Activated naive CD4-positive, alpha-beta T cell treated with anti-CD3 and anti-CD28 coated beads, Interleukin-2, amount 50 U/mL, for 72 hours (primary cell): ENCODE data around the gene MTMR12. TPM values are rescaled to one million over a fixed set of nuclear protein-coding genes. Genes with fewer than 3 reads are reported as not detected.

Experiments
- ATAC-seq, 2 donors: fragments of 150-1000 bp; cut with Tn5 transposase; 2 replicates each; pipeline ENCODE4 v1.10.0; 2021; ENCODE audit warnings: mild to moderate bottlenecking in 2 of 2, moderate library complexity in 2 of 2
- DNase-seq, 2 donors: peaks; one replicate each; pipeline ENCODE4 v3.0.0; 2021 to 2022; ENCODE audit warnings: low spot score in 2 of 2
- H3K27ac Mint-ChIP-seq, 2 donors: one replicate each; pipeline ENCODE4 v1.8.0; 2022; ENCODE audit warnings: mild to moderate bottlenecking in 2 of 2, mixed read lengths in 2 of 2
- H3K36me3 Mint-ChIP-seq, 2 donors: one replicate each; pipeline ENCODE4 v1.8.0; 2022; ENCODE audit warnings: mixed read lengths in 2 of 2
- H3K9me3 Mint-ChIP-seq, 2 donors: one replicate each; pipeline ENCODE4 v1.8.0; 2022; ENCODE audit warnings: mixed read lengths in 2 of 2
- total RNA-seq, 2 donors: library from RNA; stranded (reverse); gene quantifications; one replicate each; pipeline ENCODE4 v1.2.3, GENCODE V29; 2022

Gene MTMR12
- total RNA-seq, result 10 to 100 TPM; 13.3 to 24.8 TPM

- DNase-seq (peak; percentile 100), ATAC-seq (peak; percentile 94 to 96)
- H3K36me3 Mint-ChIP-seq, result peaks cover 0 to 5% of the 10 kb centered on the region in 2 donors
- H3K9me3 Mint-ChIP-seq, result no peaks in the 10 kb centered on the region
- peak within 1 kb of the TSS; percentile 88 to 95 for H3K27ac Mint-ChIP-seq
These were observed at the start of gene MTMR12 for GRCh38 chr5:32312595-32313332. MTMR12 (minus strand) TSS chr5:32312939; CDS start chr5:32312838, 101 bp downstream.

- Mint-ChIP-seq H3K27ac (no peak overlapping the region), H3K9me3 (no peaks in the 10 kb centered on the region), H3K36me3 (peaks cover 0 to 6% of the 10 kb centered on the region in 2 donors)
- no peak for ATAC-seq
- DNase-seq, result no peak
These were observed 49.8 kb upstream of the MTMR12 start for GRCh38 chr5:32362527-32362926.

GRCh38 chr5:32360906-32361305 is 48.2 kb upstream of the MTMR12 start:
- H3K27ac Mint-ChIP-seq, result no peak overlapping the region

GRCh38 chr5:32358611-32359010 is 45.9 kb upstream of the MTMR12 start:
- Mint-ChIP-seq H3K36me3 (peaks cover 0 to 10% of the 10 kb centered on the region in 2 donors), H3K9me3 (no peaks in the 10 kb centered on the region)
- no peak for ATAC-seq

More at GRCh38 chr5:32360906-32361305, 48.2 kb upstream of the MTMR12 start:
- H3K9me3 Mint-ChIP-seq, result no peaks in the 10 kb centered on the region
- no peak for DNase-seq
- ATAC-seq, result no peak
- H3K36me3 Mint-ChIP-seq, result peaks cover 0 to 10% of the 10 kb centered on the region in 2 donors

GRCh38 chr5:32357658-32358057 is 44.9 kb upstream of the MTMR12 start:
- Mint-ChIP-seq H3K36me3 (peaks cover 0 to 4% of the 10 kb centered on the region in 2 donors), H3K27ac (peak overlapping the region in 1 of 2 donors; percentile 92), H3K9me3 (no peaks in the 10 kb centered on the region)
- DNase-seq (no peak), ATAC-seq (no peak)

More at GRCh38 chr5:32358611-32359010, 45.9 kb upstream of the MTMR12 start:
- H3K27ac Mint-ChIP-seq, result peak overlapping the region in 1 of 2 donors; percentile 55
- DNase-seq, result no peak

- Mint-ChIP-seq H3K27ac (no peak overlapping the region), H3K9me3 (no peaks in the 10 kb centered on the region), H3K36me3 (peaks cover 0 to 4% of the 10 kb centered on the region in 2 donors)
- no peak for DNase-seq
- ATAC-seq, result no peak
These were observed 42.9 kb upstream of the MTMR12 start for GRCh38 chr5:32355686-32356085.

GRCh38 chr5:32353420-32353819 is 40.7 kb upstream of the MTMR12 start:
- Mint-ChIP-seq H3K27ac (no peak overlapping the region), H3K9me3 (no peaks in the 10 kb centered on the region), H3K36me3 (peaks cover 0 to 4% of the 10 kb centered on the region in 2 donors)
- ATAC-seq (no peak), DNase-seq (no peak)

GRCh38 chr5:32352685-32353084 is 39.9 kb upstream of the MTMR12 start:
- ATAC-seq (no peak), DNase-seq (no peak)
- Mint-ChIP-seq H3K36me3 (peaks cover 0 to 6% of the 10 kb centered on the region in 2 donors), H3K9me3 (peaks cover 0 to 2% of the 10 kb centered on the region in 2 donors), H3K27ac (no peak overlapping the region)

GRCh38 chr5:32346869-32347268 is 34.1 kb upstream of the MTMR12 start:
- peaks cover 0 to 10% of the 10 kb centered on the region in 2 donors for H3K9me3 Mint-ChIP-seq
- H3K27ac Mint-ChIP-seq, result no peak overlapping the region
- DNase-seq, result no peak
- H3K36me3 Mint-ChIP-seq, result peaks cover 0 to 18% of the 10 kb centered on the region in 2 donors
- no peak for ATAC-seq

- ATAC-seq, result no peak
- Mint-ChIP-seq H3K27ac (no peak overlapping the region), H3K36me3 (peaks cover 6 to 38% of the 10 kb centered on the region in 2 donors), H3K9me3 (peaks cover 3 to 19% of the 10 kb centered on the region in 2 donors)
- DNase-seq, result no peak
These were observed 30.4 kb upstream of the MTMR12 start for GRCh38 chr5:32343058-32343672.

GRCh38 chr5:32342656-32343055 is 29.9 kb upstream of the MTMR12 start:
- DNase-seq, result no peak
- no peak overlapping the region for H3K27ac Mint-ChIP-seq
- H3K36me3 Mint-ChIP-seq, result peaks cover 6 to 39% of the 10 kb centered on the region in 2 donors
- peaks cover 3 to 16% of the 10 kb centered on the region in 2 donors for H3K9me3 Mint-ChIP-seq
- no peak for ATAC-seq

GRCh38 chr5:32339878-32340277 is 27.1 kb upstream of the MTMR12 start:
- DNase-seq (no peak), ATAC-seq (no peak)
- Mint-ChIP-seq H3K36me3 (peaks cover 6 to 23% of the 10 kb centered on the region in 2 donors), H3K9me3 (peaks cover 3 to 9% of the 10 kb centered on the region in 2 donors), H3K27ac (no peak overlapping the region)

- ATAC-seq (no peak), DNase-seq (no peak)
- H3K27ac Mint-ChIP-seq, result no peak overlapping the region
- peaks cover 3 to 9% of the 10 kb centered on the region in 2 donors for H3K9me3 Mint-ChIP-seq
- peaks cover 6 to 23% of the 10 kb centered on the region in 2 donors for H3K36me3 Mint-ChIP-seq
These were observed 26.5 kb upstream of the MTMR12 start for GRCh38 chr5:32339198-32339597.

- no peaks in the 10 kb centered on the region for H3K9me3 Mint-ChIP-seq
- no peak overlapping the region for H3K27ac Mint-ChIP-seq
- peaks cover 0 to 1% of the 10 kb centered on the region in 2 donors for H3K36me3 Mint-ChIP-seq
- DNase-seq (no peak), ATAC-seq (no peak)
These were observed 20.2 kb upstream of the MTMR12 start for GRCh38 chr5:32332966-32333365.

GRCh38 chr5:32332361-32332760 is 19.6 kb upstream of the MTMR12 start:
- ATAC-seq (no peak), DNase-seq (no peak)
- no peaks in the 10 kb centered on the region for H3K36me3 Mint-ChIP-seq
- no peaks in the 10 kb centered on the region for H3K9me3 Mint-ChIP-seq
- no peak overlapping the region for H3K27ac Mint-ChIP-seq

- H3K9me3 Mint-ChIP-seq, result no peaks in the 10 kb centered on the region
- H3K27ac Mint-ChIP-seq, result peak overlapping the region in 1 of 2 donors; percentile 85
- DNase-seq (no peak), ATAC-seq (no peak)
- H3K36me3 Mint-ChIP-seq, result no peaks in the 10 kb centered on the region
These were observed 19.2 kb upstream of the MTMR12 start for GRCh38 chr5:32331935-32332274.

- Mint-ChIP-seq H3K36me3 (no peaks in the 10 kb centered on the region), H3K9me3 (no peaks in the 10 kb centered on the region), H3K27ac (peak overlapping the region in 1 of 2 donors; percentile 85)
- ATAC-seq, result no peak
- no peak for DNase-seq
These were observed 18.6 kb upstream of the MTMR12 start for GRCh38 chr5:32331217-32331934.
